ENCODE data around the gene DNAH14. TPM values are rescaled to one million over a fixed set of nuclear protein-coding genes. Genes with fewer than 3 reads are reported as not detected.

The DNAH14 gene
- polyA plus RNA-seq, 1 donor = 18.2 TPM

DNA sequence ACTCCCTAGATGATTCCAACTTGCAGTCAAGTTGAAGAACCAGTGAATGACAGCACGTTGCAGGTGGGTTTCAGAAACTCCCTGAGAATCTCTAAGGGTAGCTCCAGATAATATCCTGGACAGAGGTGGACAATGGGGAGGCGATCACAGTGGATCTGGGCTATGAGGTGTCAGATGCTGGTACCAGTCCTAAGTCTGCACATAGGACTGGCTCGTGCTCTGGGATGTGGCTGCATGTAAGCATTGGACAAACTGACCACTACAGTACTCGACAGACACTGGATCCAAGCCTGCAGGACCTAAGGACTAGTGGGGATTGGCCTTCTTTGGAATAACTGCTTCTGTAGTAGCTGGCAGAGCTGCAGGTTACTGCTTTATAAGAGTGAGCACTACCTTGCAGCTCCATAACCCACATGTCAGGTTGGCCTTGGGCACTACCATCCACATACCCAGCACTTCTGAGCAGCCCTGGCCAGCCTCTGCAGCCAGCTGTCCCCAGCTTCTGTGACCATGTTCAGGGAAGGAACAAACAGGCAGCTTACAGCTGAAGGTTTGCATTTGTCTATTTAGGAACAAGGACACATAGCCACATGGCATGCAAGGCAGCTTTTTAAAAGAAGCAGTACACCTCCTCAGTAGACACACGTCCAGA lies 33.2 kb upstream of the DNAH14 start:
- WGBS (ENCODE audit: insufficient coverage, low lambda C conversion rate) = no CpG with 5 or more reads among the region's 5 CpGs
- no peaks in the 10 kb centered on the region for H3K4me1 ChIP-seq (ENCODE audit: control insufficient read depth, insufficient read depth, low read length)
- peaks cover 3% of the 10 kb centered on the region for H3K27me3 ChIP-seq (ENCODE audit: control insufficient read depth, insufficient read depth, low read length)
- no peak overlapping the region for H3K4me3 ChIP-seq (ENCODE audit: low read length)
- H3K36me3 ChIP-seq (ENCODE audit: control insufficient read depth, insufficient read depth, low read length) = no peaks in the 10 kb centered on the region
- DNase-seq = no peak
- H3K9me3 ChIP-seq (ENCODE audit: control insufficient read depth, low read depth, low read length) = no peaks in the 10 kb centered on the region
- H3K27ac ChIP-seq (ENCODE audit: low read length) = no peak overlapping the region

DNA sequence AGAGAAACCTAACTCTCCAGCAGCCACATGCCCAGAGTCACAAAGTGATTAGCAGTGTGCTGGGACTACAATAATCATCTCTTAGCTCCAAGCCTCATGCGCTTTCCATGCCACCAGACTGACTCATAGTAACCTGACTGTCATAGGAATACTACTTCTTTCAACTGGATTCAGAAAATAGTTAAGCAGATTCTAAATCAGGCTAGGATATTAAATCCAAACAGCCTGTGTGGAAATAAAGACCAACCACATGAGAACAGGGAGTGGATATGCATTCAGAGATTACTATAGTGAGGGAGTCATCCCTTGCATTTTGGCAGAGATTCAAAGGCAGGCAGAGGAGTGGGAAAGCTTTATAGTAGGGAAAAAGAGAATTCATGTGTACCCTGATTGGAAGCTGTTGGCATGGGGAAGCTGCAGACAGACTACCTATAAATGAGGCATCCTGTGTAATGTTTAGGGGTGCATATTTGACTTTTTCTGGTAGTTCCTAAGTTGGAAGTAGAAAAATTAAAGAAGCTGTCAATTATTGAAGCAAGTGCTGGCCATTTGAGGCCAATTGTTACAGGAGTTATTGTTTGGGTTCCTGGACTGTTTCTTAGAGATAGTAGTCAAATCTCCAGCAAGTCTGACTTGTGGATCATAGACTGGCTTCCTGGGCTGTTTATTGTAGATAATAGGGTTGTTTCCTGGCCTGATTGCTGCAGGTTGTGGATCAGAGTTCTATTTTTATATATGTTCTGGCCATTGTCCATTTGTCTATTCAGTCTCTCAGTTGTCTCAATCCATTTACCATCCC lies 31.7 kb upstream of the DNAH14 start:
- H3K4me3 ChIP-seq (ENCODE audit: low read length) = no peak overlapping the region
- H3K36me3 ChIP-seq (ENCODE audit: control insufficient read depth, insufficient read depth, low read length) = no peaks in the 10 kb centered on the region
- no peak overlapping the region for H3K27ac ChIP-seq (ENCODE audit: low read length)
- H3K9me3 ChIP-seq (ENCODE audit: control insufficient read depth, low read depth, low read length) = no peaks in the 10 kb centered on the region
- no peaks in the 10 kb centered on the region for H3K4me1 ChIP-seq (ENCODE audit: control insufficient read depth, insufficient read depth, low read length)
- peaks cover 3% of the 10 kb centered on the region for H3K27me3 ChIP-seq (ENCODE audit: control insufficient read depth, insufficient read depth, low read length)
- no peak for DNase-seq
- no CpG with 5 or more reads among the region's 1 CpG for WGBS (ENCODE audit: insufficient coverage, low lambda C conversion rate)

GRCh38 chr1:224898937-224899336 lies 30.5 kb upstream of the DNAH14 start:
- Histone ChIP-seq H3K4me1 (ENCODE audit: control insufficient read depth, insufficient read depth, low read length) (no peaks in the 10 kb centered on the region), H3K27me3 (ENCODE audit: control insufficient read depth, insufficient read depth, low read length) (peaks cover 3% of the 10 kb centered on the region), H3K4me3 (ENCODE audit: low read length) (no peak overlapping the region), H3K9me3 (ENCODE audit: control insufficient read depth, low read depth, low read length) (no peaks in the 10 kb centered on the region), H3K36me3 (ENCODE audit: control insufficient read depth, insufficient read depth, low read length) (no peaks in the 10 kb centered on the region), H3K27ac (ENCODE audit: low read length) (no peak overlapping the region)
- WGBS (ENCODE audit: insufficient coverage, low lambda C conversion rate) = no CpG with 5 or more reads among the region's 3 CpGs
- DNase-seq = no peak

DNA sequence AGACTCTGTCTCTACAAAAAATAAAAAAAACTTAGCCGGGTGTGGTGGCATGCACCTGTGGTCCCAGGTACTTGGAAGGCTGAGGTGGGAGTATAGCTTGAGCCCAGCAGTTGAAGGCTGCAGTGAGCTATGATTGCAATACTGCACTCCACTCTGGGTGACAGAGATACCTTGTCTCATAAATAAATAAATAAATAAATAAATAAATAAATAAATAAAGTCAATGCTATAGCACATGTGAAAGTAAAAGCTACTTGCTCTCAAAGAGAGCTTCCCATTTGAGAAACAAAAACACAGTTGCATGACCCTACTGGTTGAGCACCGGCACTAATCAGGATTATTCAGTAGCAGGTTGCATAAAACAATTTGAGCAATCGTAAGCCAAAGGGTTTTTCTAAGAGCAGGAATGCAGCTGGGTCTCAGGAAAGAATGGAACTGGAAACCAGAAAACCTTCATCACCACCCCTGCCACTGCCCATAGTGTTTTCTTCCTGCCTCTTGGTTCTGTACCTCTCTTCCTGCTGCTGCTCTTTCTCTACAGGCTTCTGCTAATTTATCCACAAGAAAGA lies 29.3 kb upstream of the DNAH14 start:
- Histone ChIP-seq H3K27me3 (ENCODE audit: control insufficient read depth, insufficient read depth, low read length) (peaks cover 3% of the 10 kb centered on the region), H3K4me3 (ENCODE audit: low read length) (no peak overlapping the region), H3K27ac (ENCODE audit: low read length) (no peak overlapping the region), H3K9me3 (ENCODE audit: control insufficient read depth, low read depth, low read length) (no peaks in the 10 kb centered on the region), H3K4me1 (ENCODE audit: control insufficient read depth, insufficient read depth, low read length) (no peaks in the 10 kb centered on the region), H3K36me3 (ENCODE audit: control insufficient read depth, insufficient read depth, low read length) (no peaks in the 10 kb centered on the region)
- no peak for DNase-seq
- WGBS (ENCODE audit: insufficient coverage, low lambda C conversion rate) = 100% methylated on average over 1 of the region's 3 CpGs

- Histone ChIP-seq H3K27ac (ENCODE audit: low read length) (no peak overlapping the region), H3K4me3 (ENCODE audit: low read length) (no peak overlapping the region), H3K4me1 (ENCODE audit: control insufficient read depth, insufficient read depth, low read length) (no peaks in the 10 kb centered on the region), H3K36me3 (ENCODE audit: control insufficient read depth, insufficient read depth, low read length) (no peaks in the 10 kb centered on the region), H3K9me3 (ENCODE audit: control insufficient read depth, low read depth, low read length) (no peaks in the 10 kb centered on the region), H3K27me3 (ENCODE audit: control insufficient read depth, insufficient read depth, low read length) (peaks cover 3% of the 10 kb centered on the region)
- no peak for DNase-seq
- no CpG with 5 or more reads among the region's 5 CpGs for WGBS (ENCODE audit: insufficient coverage, low lambda C conversion rate)
Observed at GRCh38 chr1:224901087-224901810, 28.2 kb upstream of the DNAH14 start.

GRCh38 chr1:224903955-224904354 lies 25.5 kb upstream of the DNAH14 start:
- no peaks in the 10 kb centered on the region for H3K4me1 ChIP-seq (ENCODE audit: control insufficient read depth, insufficient read depth, low read length)
- no peak overlapping the region for H3K27ac ChIP-seq (ENCODE audit: low read length)
- H3K27me3 ChIP-seq (ENCODE audit: control insufficient read depth, insufficient read depth, low read length) = peaks cover 3% of the 10 kb centered on the region
- no CpG with 5 or more reads among the region's 2 CpGs for WGBS (ENCODE audit: insufficient coverage, low lambda C conversion rate)
- DNase-seq = no peak
- no peak overlapping the region for H3K4me3 ChIP-seq (ENCODE audit: low read length)
- H3K9me3 ChIP-seq (ENCODE audit: control insufficient read depth, low read depth, low read length) = no peaks in the 10 kb centered on the region
- H3K36me3 ChIP-seq (ENCODE audit: control insufficient read depth, insufficient read depth, low read length) = no peaks in the 10 kb centered on the region

DNA sequence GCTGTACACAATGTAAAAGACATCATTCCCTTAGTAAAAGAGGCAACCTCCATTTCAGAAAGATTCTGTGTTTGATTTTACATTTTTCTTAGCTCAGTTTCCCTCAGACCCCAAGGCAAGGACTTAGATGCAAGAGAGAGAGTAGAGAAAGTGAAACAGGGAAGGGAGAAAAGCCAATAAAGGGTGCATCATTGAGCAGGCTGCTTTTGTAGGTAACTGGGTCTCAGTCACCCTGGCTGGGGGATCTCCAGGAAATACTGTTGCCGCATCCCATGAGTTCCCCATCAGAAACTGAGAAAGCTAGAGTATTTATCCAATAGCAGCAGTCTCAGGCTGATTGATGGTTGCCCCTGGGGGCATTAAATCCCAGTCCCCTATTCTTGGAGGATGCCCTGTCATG lies 23.1 kb upstream of the DNAH14 start:
- no CpG with 5 or more reads among the region's 1 CpG for WGBS (ENCODE audit: insufficient coverage, low lambda C conversion rate)
- no peak overlapping the region for H3K27ac ChIP-seq (ENCODE audit: low read length)
- H3K36me3 ChIP-seq (ENCODE audit: control insufficient read depth, insufficient read depth, low read length) = no peaks in the 10 kb centered on the region
- no peaks in the 10 kb centered on the region for H3K9me3 ChIP-seq (ENCODE audit: control insufficient read depth, low read depth, low read length)
- no peak overlapping the region for H3K4me3 ChIP-seq (ENCODE audit: low read length)
- no peaks in the 10 kb centered on the region for H3K27me3 ChIP-seq (ENCODE audit: control insufficient read depth, insufficient read depth, low read length)
- no peaks in the 10 kb centered on the region for H3K4me1 ChIP-seq (ENCODE audit: control insufficient read depth, insufficient read depth, low read length)
- DNase-seq = no peak

- no peak overlapping the region for H3K27ac ChIP-seq (ENCODE audit: low read length)
- H3K4me3 ChIP-seq (ENCODE audit: low read length) = no peak overlapping the region
- H3K36me3 ChIP-seq (ENCODE audit: control insufficient read depth, insufficient read depth, low read length) = no peaks in the 10 kb centered on the region
- no peaks in the 10 kb centered on the region for H3K27me3 ChIP-seq (ENCODE audit: control insufficient read depth, insufficient read depth, low read length)
- no peaks in the 10 kb centered on the region for H3K4me1 ChIP-seq (ENCODE audit: control insufficient read depth, insufficient read depth, low read length)
- H3K9me3 ChIP-seq (ENCODE audit: control insufficient read depth, low read depth, low read length) = peaks cover 12% of the 10 kb centered on the region
- DNase-seq = no peak
Observed at GRCh38 chr1:224911217-224911616, 18.3 kb upstream of the DNAH14 start.

GRCh38 chr1:224914292-224914900 lies 15.1 kb upstream of the DNAH14 start:
- Histone ChIP-seq H3K9me3 (ENCODE audit: control insufficient read depth, low read depth, low read length) (peaks cover 12% of the 10 kb centered on the region), H3K4me3 (ENCODE audit: low read length) (no peak overlapping the region), H3K27ac (ENCODE audit: low read length) (no peak overlapping the region), H3K4me1 (ENCODE audit: control insufficient read depth, insufficient read depth, low read length) (no peaks in the 10 kb centered on the region), H3K27me3 (ENCODE audit: control insufficient read depth, insufficient read depth, low read length) (no peaks in the 10 kb centered on the region), H3K36me3 (ENCODE audit: control insufficient read depth, insufficient read depth, low read length) (no peaks in the 10 kb centered on the region)
- DNase-seq = no peak
- WGBS (ENCODE audit: insufficient coverage, low lambda C conversion rate) = no CpG with 5 or more reads among the region's 1 CpG

DNA sequence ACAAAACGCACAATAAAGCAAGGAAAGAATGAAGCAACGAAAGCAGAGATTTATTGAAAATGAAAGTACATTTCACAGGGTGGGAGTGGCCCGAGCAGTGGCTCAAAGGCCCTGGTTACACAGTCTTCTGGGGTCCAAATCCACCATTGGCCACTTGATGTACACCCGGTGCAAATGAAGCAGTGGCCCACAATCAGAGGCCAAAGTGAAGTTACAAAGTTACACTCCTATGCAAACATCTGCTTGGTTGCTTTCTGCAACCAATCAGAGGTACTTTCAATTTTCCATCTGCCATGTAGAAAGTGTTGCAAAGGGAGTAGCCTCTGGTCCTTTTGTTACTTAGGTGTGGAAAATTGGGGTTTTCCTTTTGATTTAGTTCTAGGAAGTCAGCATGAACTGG lies 10.0 kb upstream of the DNAH14 start:
- no peaks in the 10 kb centered on the region for H3K27me3 ChIP-seq (ENCODE audit: control insufficient read depth, insufficient read depth, low read length)
- DNase-seq = no peak
- no peak overlapping the region for H3K27ac ChIP-seq (ENCODE audit: low read length)
- no peaks in the 10 kb centered on the region for H3K36me3 ChIP-seq (ENCODE audit: control insufficient read depth, insufficient read depth, low read length)
- no peak overlapping the region for H3K4me3 ChIP-seq (ENCODE audit: low read length)
- peaks cover 7% of the 10 kb centered on the region for H3K9me3 ChIP-seq (ENCODE audit: control insufficient read depth, low read depth, low read length)
- 100% methylated on average over 1 of the region's 4 CpGs for WGBS (ENCODE audit: insufficient coverage, low lambda C conversion rate)
- H3K4me1 ChIP-seq (ENCODE audit: control insufficient read depth, insufficient read depth, low read length) = peaks cover 8% of the 10 kb centered on the region
